HG03342 (cell line): ENCODE measurements around the gene MLLT3.
A peak's percentile ranks its signal among the peaks of the same experiment; 100 is the strongest.

Source experiments
- ATAC-seq: cut with Tn5 transposase; IDR thresholded peaks from one replicate; pipeline ENCODE4 v1.9.1; 2021; ENCODE audit warnings: mild to moderate bottlenecking, moderate library complexity; ENCODE audit not compliant: unreplicated experiment

Gene MLLT3

GRCh38 chr9:20518737-20519136 lies 103.6 kb downstream of the MLLT3 start:
- no peak for ATAC-seq

- no peak for ATAC-seq
Measured at GRCh38 chr9:20513126-20513913, 109.0 kb downstream of the MLLT3 start.

GRCh38 chr9:20512636-20513035 lies 109.7 kb downstream of the MLLT3 start:
- no peak for ATAC-seq

- no peak for ATAC-seq
Measured at GRCh38 chr9:20512106-20512505, 110.2 kb downstream of the MLLT3 start.

GRCh38 chr9:20511686-20512085 lies 110.6 kb downstream of the MLLT3 start:
- no peak for ATAC-seq

- ATAC-seq, result no peak
Measured at GRCh38 chr9:20509466-20509865, 112.8 kb downstream of the MLLT3 start.

- ATAC-seq, result peak; percentile 86
Measured at GRCh38 chr9:20508242-20508641, 114.1 kb downstream of the MLLT3 start.

GRCh38 chr9:20507431-20507830 lies 114.9 kb downstream of the MLLT3 start:
- no peak for ATAC-seq

GRCh38 chr9:20506099-20506900 lies 116.0 kb downstream of the MLLT3 start:
- ATAC-seq, result no peak

GRCh38 chr9:20505574-20505973 lies 116.7 kb downstream of the MLLT3 start:
- no peak for ATAC-seq

GRCh38 chr9:20504930-20505329 lies 117.4 kb downstream of the MLLT3 start:
- ATAC-seq, result no peak

GRCh38 chr9:20500101-20500500 lies 122.2 kb downstream of the MLLT3 start:
- ATAC-seq, result no peak

- no peak for ATAC-seq
Measured at GRCh38 chr9:20499013-20499412, 123.3 kb downstream of the MLLT3 start.

- no peak for ATAC-seq
Measured at GRCh38 chr9:20496328-20496727, 126.0 kb downstream of the MLLT3 start.

GRCh38 chr9:20495098-20495497 lies 127.2 kb downstream of the MLLT3 start:
- ATAC-seq, result no peak

- no peak for ATAC-seq
Measured at GRCh38 chr9:20494035-20494434, 128.3 kb downstream of the MLLT3 start.

GRCh38 chr9:20492772-20493171 lies 129.5 kb downstream of the MLLT3 start:
- ATAC-seq, result no peak

GRCh38 chr9:20491612-20492011 lies 130.7 kb downstream of the MLLT3 start:
- no peak for ATAC-seq

GRCh38 chr9:20490246-20490834 lies 132.0 kb downstream of the MLLT3 start:
- ATAC-seq, result no peak

- no peak for ATAC-seq
Measured at GRCh38 chr9:20488691-20489090, 133.6 kb downstream of the MLLT3 start.

GRCh38 chr9:20486552-20486951 lies 135.7 kb downstream of the MLLT3 start:
- ATAC-seq, result no peak

- no peak for ATAC-seq
Measured at GRCh38 chr9:20481437-20481836, 140.9 kb downstream of the MLLT3 start.
